Stimulated activated naive CD4-positive, alpha-beta T cell (primary cell): ENCODE results near the gene CACNB4.
"Not testable (repeated sequence)": the region's sequence is repeated elsewhere in the genome, so short reads cannot be mapped to it uniquely, and the experiment has no call there.

ENCODE experiments used
- DNase-seq, 6 experiments: peaks; one replicate each; lab custom pipeline; 2025; lab: John Stamatoyannopoulos, UW

CACNB4 gene

GRCh38 chr2:151943461-151943860, 155.4 kb downstream of the CACNB4 start:
- no peak for DNase-seq

- DNase-seq: not testable (repeated sequence)
Measured at GRCh38 chr2:151942540-151943205, 156.2 kb downstream of the CACNB4 start.

- no peak for DNase-seq
Measured at GRCh38 chr2:151937966-151938365, 160.9 kb downstream of the CACNB4 start.

- no peak for DNase-seq
Measured at GRCh38 chr2:151936626-151937025, 162.2 kb downstream of the CACNB4 start.

- DNase-seq: no peak
Measured at GRCh38 chr2:151933266-151933804, 165.5 kb downstream of the CACNB4 start.

GRCh38 chr2:151931756-151932155, 167.1 kb downstream of the CACNB4 start:
- DNase-seq: no peak

GRCh38 chr2:151931030-151931611, 167.7 kb downstream of the CACNB4 start:
- DNase-seq: no peak

- DNase-seq: no peak
Measured at GRCh38 chr2:151930042-151930441, 168.8 kb downstream of the CACNB4 start.

GRCh38 chr2:151928380-151928779, 170.5 kb downstream of the CACNB4 start:
- DNase-seq: no peak

- DNase-seq: no peak
Measured at GRCh38 chr2:151927501-151928221, 171.2 kb downstream of the CACNB4 start.

GRCh38 chr2:151922845-151923666, 175.8 kb downstream of the CACNB4 start:
- DNase-seq: no peak

- DNase-seq: no peak
Measured at GRCh38 chr2:151919786-151920185, 179.1 kb downstream of the CACNB4 start.

GRCh38 chr2:151918308-151918707, 180.5 kb downstream of the CACNB4 start:
- no peak for DNase-seq

GRCh38 chr2:151916632-151917031, 182.2 kb downstream of the CACNB4 start:
- DNase-seq: no peak

GRCh38 chr2:151915629-151916025, 183.2 kb downstream of the CACNB4 start:
- DNase-seq: not testable (repeated sequence)

GRCh38 chr2:151914989-151915628, 183.7 kb downstream of the CACNB4 start:
- DNase-seq: no peak

GRCh38 chr2:151908204-151908882, 190.5 kb downstream of the CACNB4 start:
- DNase-seq: no peak

GRCh38 chr2:151907286-151908203, 191.3 kb downstream of the CACNB4 start:
- DNase-seq: no peak

- no peak for DNase-seq
Measured at GRCh38 chr2:151906633-151906998, 192.2 kb downstream of the CACNB4 start.
